Renal pelvis (tissue), 4 donors: ENCODE results near the gene ADM2. TPM values are rescaled to one million over a fixed set of nuclear protein-coding genes. Genes with fewer than 3 reads are reported as not detected.

Experiments used
- DNase-seq: peaks from one replicate; pipeline ENCODE4 v3.0.0-alpha.2; 2013
- polyA plus RNA-seq, 3 donors: library from polyadenylated mRNA; unstranded; fragments of 120-200 nt; gene quantifications; one replicate each; pipeline ENCODE4 v1.2.1, GENCODE V29; 2013; ENCODE audit not compliant: insufficient read length in 3 of 3

The ADM2 gene
- polyA plus RNA-seq, 3 donors = 4.4 to 6.0 (median 5.7) TPM

DNA sequence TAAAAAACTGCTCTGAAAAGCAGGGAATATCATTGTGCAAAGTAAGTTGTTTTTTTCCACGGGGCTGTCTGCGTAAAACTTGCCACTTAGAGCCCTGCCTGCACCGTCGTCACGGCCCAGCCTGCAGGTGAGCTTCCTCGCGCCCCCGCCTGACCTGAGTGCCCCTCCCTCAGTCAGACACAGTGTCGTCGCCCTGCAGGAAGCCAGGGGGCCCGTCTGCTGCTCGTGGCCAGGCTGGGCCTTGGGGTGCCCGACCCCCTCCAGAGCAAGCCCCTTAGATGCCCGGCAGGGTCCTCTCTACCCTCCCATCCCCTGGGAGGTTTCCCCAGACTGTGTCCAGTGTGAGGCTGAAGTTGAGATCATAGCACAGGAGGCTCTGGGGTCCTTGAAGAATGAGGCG, 38.1 kb upstream of the ADM2 start:
- no peak for DNase-seq

DNA sequence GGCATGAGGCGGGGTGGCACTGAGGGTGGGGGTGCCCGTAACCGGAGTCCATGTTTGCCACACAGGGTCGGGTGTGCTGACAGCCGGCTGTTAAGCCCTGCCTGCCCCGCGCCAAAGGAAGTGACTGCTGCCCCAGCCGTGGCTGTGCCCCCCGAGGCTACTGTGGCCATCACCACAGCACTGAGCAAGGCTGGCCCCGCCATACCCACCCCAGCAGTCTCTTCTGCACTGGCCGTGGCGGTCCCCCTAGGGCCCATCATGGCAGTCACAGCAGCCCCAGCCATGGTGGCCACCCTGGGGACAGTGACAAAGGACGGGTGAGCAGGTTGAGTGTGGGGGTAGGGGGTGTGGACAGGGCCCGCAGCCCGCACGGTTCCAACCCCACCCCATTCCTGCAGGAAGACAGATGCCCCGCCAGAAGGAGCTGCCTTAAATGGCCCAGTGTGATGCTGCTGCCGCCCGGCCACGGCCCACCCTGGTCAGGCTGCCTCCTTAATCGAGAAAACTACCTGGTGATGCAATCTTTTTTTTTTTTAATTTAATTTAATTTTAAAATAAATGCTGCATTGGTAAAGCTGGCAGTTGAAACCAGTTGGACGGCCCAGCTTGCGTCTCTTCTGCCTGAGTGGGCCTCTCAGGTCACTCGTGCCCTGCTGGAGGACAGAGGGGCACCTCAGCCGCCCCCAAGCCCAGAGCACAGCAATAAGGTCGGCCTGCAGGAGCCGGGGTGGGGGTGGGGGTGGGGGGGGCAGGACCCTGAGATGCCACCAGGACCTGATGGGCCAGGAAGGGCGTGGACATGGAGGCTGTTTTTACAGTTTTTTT, 37.3 kb upstream of the ADM2 start:
- DNase-seq = no peak

DNA sequence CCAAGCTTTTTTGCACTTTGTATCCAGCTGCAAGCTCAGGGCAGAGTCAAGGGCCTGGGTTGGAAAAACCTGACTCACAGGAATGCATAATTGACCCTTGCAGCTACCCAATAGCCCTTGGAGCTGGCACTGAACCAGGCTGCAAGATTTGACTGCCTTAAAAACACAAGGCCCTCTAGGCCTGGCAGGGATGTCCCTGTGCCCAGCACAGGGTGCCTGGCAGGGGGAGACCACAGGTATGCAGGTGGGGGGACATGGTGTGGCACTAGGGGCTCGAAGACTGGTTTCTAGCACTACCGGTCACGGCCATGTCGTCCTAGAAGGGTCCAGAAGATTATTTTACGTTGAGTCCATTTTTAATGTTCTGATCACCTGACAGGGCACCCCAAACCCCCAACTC, 36.7 kb upstream of the ADM2 start:
- no peak for DNase-seq

DNA sequence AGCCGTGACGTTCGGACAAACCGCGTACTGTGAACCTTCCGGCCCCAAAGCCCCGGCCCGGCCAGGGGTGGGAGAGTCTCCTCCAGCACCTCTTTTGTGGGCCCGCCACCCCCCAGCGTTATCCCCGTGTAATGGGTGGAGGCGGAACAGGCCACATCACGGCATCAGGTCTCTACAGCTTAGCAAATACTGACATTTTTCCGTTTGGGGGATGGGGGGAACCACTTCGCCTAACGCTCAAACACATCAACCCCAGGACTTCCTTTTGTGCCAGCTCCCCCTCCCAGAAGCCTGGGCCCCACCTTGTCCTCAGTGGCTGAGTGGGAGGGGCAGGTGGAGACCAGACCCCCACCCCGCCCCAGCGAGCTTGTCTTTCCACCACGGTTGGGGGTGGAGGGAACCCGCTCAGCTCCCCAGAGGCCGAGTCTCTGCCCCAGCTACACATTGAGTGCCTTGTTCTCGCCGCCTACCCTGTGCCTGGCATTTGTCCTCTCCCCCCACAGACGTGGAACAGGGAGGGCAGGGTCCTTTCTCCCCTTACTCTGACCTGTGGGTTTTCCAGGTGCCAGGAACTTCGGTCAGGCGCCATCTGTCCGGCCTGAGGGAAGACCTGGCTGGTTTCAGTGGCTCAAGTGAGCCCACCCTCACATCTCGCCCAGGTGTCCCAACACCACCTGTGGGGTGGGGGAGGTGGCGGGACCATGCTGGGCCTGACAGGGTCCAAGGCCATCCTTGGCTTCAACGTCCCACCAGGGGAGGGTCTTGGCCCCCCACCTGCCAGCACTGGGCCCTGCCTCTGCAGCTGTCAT, 36.1 kb upstream of the ADM2 start:
- DNase-seq = no peak

DNA sequence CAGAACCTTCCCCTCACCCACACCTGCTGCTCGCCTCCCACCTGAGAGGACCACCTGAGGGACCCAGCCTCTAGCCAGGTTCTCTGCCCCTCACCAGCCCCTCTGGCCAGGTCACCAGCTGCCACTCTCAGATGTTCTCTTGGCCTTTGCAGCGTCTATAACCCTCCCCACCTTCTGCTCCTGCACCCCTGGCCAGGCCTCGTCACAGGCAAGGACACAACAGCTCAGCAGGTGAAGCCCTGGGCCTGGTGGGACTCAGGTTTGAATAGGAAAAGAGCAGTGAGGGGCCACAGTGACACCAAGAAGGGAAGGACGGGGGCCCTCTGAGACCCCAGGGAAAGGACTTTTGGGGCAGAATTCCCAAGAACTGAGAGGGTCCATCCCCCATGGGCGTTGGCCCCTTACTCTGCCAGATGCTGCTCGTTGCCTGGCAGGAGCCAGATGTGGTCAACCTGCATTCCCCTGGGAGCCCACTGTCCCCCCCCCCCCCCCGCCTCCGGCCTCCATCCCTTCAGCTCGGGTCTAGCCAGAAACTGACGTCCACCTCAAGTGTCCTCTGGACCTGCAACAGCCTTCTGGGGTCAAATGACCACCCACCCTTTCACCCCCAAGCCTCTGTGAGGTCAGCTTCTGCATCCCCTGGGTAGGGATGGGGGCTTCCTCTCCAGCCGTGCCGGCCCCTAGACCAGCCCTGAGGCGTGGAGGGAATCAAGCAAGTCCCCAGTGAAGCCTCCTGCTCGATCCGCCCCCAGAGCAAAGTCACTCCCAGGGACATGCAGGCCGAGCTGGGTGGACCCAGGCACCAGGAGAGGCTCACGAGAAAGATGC, 35.2 kb upstream of the ADM2 start:
- DNase-seq = no peak

DNA sequence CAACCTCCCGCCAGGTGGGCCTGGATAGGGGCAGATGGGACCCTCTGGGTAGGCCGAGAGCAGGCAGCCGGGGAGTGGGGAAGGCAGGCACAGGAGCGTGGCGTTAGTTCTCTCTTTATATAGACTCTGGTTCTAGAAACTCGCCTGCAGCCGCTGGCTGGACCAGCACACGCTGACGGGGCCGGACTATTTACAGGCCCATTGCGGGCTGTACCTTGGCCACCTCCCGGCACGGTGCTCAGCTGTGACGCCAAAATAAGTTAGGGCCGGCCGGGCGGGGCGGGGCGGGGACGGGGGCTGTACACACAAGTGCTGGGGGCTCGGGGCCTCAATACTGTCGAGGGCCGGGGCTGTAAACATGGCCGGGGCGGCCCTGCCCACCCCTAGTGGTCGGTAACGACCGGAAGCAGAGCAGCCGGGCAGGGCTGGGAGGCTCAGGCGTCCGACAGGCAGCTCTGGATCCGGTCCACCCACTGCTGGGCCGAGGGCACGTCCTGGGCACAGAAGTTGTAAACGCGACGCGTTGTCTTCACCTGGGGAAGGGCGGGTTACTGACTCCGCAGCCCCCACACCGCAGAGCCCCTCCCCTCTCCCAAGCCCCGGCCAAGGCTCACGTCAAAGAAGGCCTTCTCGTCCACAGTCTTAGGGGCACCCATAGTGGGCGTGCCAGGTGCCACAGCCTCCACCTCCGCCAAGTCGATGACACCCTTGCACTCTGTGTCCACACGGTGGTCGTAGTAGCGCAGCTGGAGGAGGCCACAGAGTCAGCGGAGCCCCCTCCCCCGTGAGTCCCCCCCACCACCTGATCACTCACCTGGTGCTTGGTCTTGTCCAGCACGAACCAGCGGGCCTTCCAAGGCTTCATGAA, 34.4 kb upstream of the ADM2 start:
- DNase-seq = no peak

DNA sequence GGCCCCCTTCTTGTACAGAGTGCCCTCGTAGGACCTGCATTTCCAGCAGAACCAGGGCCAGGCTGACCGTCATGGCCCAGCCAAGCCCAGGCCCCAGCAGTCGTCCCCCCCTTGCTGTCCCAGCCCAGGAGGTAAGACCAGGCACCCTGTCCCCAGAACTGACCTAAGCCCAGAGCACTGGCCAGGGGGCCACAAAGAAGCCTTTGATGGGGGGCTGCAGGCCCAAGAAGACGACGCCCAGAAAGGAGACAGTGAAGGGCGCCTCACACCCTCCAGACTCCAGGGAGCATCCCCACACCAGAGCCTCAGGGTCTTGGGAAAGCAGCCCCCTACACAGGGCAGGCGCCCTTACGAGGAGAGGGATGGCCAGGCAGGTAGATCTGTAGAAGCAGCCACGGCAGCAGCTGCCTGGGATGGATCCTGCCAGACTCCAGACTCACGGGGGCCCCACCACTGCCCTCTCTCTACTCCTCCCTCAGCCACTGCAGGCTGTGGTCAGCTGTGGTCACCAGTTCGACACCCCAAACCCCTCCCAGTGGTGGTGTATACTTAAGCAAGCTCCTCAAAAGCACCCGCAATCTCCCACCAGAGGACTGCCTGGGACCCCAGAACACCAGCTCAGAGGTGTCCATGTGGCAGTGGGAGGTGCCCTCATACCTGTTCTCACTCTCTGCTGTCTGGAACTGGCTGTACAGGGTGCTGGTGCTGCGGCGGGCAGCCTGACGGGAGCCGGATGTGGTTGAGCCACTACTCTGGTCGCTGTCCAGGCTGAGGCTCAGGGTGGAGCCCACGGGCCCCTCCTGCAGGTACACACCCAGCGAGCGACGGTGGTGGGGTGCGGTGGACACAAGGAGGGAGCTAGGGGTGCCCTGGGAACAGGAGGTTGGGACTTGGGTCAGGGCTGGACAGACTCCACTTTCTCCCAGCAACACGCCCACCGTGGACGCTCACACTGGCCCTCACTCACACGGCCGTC, 33.5 kb upstream of the ADM2 start:
- no peak for DNase-seq

DNA sequence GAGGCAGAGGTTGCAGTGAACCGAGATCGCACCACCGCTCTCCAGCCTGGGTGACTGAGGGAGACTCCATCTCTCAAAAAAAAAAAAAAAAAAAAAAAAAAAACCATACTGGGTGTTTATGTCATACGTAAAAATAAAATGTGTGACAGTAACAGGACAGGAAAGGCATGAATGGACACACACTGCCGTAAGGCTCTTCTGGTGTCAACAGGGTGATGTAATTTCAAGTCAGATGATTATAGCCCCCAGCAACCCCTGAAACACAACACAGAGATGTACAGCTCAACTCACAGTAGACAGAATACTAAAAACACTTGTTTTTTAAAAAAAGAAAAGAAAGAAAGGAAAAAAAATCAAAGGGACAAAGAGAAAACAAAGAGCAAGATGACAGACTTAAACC, 28.7 kb upstream of the ADM2 start:
- no peak for DNase-seq

DNA sequence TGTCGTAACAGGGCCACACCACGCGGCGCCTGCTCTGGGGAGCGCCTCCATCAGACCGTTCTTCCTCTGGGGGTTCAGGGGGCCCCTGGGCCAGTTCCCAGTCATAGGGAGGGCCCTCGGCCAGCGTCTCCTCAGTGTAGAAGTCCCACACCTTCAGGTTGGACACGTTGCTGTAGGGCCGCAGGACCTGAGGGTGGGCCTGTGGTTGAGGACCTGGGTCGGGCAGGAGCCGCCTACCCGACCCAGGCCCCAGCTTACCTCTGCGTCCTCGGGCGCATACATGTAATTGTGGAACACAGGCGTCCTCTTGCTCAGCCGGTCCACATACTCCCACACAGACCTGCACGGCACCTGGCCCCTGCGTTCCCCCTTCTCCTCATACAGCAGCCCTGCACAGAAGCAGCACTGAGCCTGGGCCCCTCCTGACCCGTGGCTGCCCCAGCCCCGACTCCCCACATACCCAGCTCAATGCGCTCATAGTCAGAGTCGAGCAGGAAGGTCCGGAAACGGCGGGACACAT, 26.7 kb upstream of the ADM2 start:
- no peak for DNase-seq

DNA sequence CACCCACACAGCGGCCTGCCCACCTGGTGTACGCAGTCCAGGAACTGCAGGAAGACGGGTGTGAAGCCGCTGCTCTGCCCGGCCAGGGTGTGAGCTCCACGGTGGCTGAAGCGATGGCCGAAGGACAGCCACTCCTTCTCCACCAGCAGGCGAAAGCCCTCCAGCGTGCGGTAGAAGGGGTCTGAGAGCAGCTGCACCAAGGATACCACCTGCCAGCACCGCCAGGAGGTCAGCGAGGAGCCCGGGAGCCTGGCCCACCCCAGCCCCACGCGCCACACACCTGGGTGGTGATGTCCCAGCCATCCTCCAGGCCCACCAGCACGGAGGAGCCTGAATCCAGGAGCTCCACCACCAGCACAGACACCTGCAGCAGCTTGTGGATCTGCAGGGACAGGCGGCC, 26.1 kb upstream of the ADM2 start:
- no peak for DNase-seq

DNA sequence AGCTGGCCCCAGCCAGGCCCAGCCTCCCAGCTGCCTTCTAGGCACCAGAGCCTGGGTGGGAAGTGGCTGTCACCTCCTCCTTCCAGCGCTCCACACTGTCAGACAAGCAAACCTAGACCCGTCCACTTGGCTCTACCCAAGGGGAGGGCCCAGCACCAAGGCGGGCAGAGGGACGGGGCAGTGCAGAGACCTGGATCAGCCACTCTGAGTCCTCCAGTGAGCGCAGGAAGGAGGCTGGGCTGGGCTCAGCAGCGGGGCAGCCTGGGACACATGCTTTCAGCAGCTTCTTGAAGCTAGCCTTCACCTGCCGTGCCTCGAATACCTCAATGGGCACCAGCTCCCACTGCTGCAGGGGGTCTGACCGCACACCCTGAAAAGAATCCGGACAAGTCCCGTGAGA, 25.3 kb upstream of the ADM2 start:
- DNase-seq = no peak

DNA sequence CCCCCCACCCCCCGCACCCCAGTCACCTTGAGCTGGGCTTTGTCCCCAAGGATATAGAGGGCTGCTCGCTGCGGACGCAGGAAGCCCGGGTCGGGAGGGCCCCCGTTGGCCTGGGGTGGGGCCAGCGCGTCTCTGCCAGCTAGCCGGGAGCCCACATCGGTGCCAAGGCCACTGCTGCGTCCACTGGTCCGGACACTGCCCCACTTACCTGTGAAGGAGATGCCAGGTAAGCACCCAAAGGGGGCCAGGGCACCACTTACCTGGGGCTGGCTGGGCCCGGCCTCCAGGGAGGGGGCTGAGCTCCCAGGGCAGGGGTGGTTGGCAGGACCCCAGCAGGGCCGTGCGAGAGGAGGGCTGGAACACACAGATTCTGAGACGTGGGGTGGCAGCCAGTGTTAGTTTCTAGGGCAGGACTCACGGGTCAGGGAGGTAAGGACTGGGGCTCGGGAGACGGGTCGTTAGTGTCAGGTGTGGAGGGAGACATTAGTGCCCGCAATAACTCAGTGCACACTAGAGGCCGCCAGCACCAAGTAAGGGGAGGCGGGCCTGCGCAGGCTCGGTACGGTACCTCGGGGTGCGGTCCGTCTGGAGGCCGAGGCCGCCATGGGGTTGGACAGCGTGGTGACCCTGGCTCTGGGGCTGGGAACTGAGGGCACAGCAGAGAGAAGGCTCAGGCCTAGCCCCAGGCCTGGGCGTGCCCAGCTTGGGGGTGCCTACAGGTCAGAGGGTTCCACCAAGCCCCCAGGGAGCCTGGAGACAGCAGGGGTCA, 24.7 kb upstream of the ADM2 start:
- no peak for DNase-seq

DNA sequence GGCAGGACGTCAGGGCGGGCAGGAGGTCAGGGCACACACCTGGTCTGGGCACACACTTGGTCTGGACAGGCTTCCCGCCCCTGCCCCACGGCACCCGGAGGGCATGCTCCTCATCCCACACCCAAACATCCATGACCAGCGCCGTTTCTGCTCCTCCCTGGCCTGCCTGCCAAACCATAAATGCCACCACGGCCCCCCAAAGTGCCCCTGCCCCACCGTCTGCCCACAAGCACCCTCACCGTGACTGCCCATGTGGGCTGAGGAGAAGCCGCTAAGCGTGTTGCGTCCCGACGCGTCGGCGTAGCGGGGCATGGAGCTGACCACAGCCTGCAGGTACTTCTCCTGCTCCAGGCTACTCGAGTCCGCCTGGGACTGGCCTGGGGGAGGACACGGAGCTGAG, 22.3 kb upstream of the ADM2 start:
- DNase-seq = no peak

DNA sequence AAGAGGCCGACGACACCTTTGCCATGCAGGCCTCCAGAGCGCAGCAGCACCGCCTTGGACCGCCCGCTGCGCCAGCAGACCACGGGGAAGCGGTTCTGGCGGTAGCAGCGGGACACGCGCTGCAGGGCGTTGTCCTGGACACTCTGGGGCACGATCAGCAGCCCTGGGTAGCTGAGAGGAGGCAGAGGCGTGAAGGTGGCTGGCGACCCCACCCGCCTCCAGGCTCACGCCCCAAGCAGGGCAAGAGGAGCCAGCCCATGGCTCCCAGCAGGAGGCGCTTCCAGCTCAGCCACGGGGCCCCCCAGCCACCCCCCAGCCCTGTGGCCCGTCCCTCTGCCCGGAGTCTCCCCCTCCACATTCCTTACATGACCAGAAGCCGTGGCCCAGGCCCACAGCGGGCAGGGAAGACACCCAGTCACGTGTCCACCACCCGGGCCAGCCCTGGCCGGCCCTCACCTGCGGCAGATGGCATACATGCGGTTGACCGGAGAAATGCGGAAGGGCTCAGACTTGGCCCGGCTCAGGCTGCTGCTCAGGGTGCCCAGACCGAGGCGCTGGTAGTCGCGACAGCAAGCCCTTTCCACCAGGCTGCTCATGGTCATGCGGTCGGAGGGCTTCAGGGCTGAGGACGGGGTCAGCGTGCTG, 21.7 kb upstream of the ADM2 start:
- no peak for DNase-seq

DNA sequence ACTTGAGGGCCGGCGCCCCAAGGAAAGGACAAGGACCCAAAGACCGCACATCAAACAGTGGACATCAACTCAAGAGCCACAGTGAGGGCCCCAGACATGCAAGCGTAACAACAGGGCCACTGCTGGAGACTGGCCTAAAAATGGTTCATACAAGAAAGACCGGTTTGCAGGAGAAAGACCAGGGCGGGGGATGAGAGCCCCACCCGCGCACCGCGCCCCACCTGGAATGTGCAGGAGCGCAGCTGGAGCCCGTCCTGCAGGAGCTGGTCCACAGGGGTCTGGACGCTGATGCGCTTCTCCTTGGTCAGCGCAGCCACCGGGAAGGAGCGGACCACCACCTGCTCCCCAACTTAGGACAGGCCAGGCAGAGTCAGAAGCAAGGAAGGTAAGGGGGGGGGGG, 20.4 kb upstream of the ADM2 start:
- DNase-seq = no peak

DNA sequence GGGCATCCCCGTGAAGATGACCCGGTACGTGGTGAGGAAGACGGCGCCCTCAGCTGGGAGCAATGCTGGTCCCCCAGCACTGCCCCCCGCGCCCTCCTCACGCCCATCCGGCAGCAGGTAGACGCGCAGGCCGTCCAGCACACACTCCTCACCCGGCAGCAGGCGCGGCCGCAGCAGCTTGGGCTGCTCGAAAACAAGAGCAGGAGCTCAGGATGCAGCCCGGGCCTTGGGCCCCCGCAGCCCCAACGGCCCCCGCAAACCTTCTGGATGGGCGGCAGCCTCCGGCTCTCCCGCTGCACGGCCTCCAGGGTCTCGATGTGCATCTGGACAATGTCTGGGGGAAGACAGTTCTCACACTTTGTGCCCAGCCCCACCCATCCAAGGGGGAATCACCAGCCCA, 19.8 kb upstream of the ADM2 start:
- DNase-seq = no peak

DNA sequence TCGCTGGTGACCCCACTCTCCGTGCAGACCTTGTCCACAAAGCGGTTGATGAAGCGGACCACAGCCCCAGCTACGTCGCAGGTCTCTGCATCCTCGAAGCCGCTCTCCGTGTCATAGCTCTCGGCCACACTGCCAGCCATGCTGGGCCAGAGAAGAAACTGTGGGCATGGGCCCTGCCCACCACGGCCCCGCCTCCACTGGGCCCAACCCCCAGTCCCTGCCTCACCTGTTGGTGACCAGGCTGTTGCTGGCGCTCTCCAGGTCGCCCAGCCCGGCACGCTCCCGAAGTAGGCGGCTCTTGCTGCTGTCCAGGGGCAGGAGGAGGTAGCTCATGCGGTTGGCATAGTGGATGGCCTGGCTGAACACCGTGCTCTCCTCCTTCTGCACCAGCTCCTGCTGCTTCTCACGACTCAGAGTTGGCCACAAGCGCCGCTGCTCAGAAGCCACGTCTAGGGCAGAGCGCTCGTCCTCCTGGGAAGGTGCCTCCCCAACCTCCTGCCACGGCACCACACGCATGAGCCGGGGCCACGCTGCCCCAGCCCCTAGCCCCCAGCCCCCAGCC, 19.3 kb upstream of the ADM2 start:
- no peak for DNase-seq

DNA sequence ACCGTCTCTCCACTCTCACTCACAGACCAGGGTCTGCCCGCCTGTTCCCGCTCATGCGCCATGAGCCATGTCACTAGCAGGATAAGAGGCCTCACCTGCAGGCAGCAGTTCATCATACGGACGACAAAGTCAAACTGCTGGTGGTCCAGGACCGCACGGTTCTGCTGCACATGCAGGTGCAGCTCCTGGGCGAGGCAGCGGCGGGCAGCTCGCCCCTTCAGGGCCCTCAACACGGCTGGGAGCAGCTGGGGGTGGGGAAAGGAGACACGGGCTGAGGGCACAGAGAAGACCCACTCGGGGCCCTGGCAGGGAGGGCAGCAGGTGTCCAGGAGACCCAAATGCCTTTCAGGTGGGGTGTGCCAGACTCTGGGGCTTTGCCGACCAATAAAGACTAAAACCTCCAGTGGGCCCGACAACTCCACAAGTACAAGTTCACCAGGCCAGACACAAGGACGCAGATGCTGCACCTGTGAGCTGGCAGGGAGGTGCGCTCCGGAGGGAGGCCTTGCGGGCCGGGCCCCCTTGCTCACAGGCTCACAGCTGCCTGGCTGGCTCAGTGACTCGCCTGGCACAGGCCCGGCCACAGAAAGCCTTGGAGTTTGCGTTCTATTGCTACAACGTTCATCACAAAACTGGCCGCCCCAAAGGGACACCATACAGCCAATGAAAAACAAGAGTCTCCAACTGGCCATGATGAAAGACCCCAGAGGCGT, 18.0 kb upstream of the ADM2 start:
- DNase-seq = no peak
